Muscle of leg (tissue), 11 donors: ENCODE data around the gene INO80D. TPM values are rescaled to one million over a fixed set of nuclear protein-coding genes. Genes with fewer than 3 reads are reported as not detected.
"Not testable (repeated sequence)": the region's sequence is repeated elsewhere in the genome, so short reads cannot be mapped to it uniquely, and the experiment has no call there.

Experiments
- DNase-seq: peaks from one replicate; pipeline ENCODE4 v3.0.0; 2013
- H3K27ac ChIP-seq: one replicate; pipeline ENCODE4 v1.5.1; 2013; ENCODE audit warnings: mild to moderate bottlenecking, low read length, control low read depth
- H3K27me3 ChIP-seq: one replicate; pipeline ENCODE4 v1.6.1; 2013; ENCODE audit warnings: low read length; ENCODE audit not compliant: control insufficient read depth, insufficient read depth
- H3K36me3 ChIP-seq: one replicate; pipeline ENCODE4 v1.6.1; 2013; ENCODE audit warnings: low read length; ENCODE audit not compliant: control insufficient read depth, insufficient read depth
- H3K4me1 ChIP-seq: one replicate; pipeline ENCODE4 v1.6.1; 2013; ENCODE audit warnings: low read length; ENCODE audit not compliant: control insufficient read depth, insufficient read depth
- H3K4me3 ChIP-seq: one replicate; pipeline ENCODE4 v1.5.1; 2013; ENCODE audit warnings: low read length, control low read depth
- H3K9me3 ChIP-seq: replicated peaks from 2 replicates; pipeline ENCODE4 v1.6.1; 2013; ENCODE audit warnings: low read depth, low read length; ENCODE audit not compliant: control insufficient read depth
- WGBS: methylation state at CpG from one replicate; pipeline ENCODE4 v1.1.5; 2013; ENCODE audit warnings: missing lambda C conversion rate; ENCODE audit not compliant: insufficient coverage; 5-methylcytosine and 5-hydroxymethylcytosine counted together
- polyA plus RNA-seq, 8 donors: library from polyadenylated mRNA; unstranded; fragments of 120-200 nt; gene quantifications; one replicate each; pipeline versions ENCODE4 v1.2.1 to v1.2.3, GENCODE V29; 2013; ENCODE audit warnings: inconsistent platforms in 1 of 8, low replicate concordance in 1 of 8; ENCODE audit not compliant: insufficient read length in 8 of 8, insufficient read depth in 1 of 8
- total RNA-seq: library from RNA; stranded (reverse); fragments of 120-200 nt; gene quantifications from one replicate; pipeline ENCODE4 v1.2.4, GENCODE V29; 2013

Gene INO80D
- total and polyA plus RNA-seq, 9 donors, result 4.6 to 8.8 (median 7.4) TPM

GRCh38 chr2:206001912-206002311 lies 84.1 kb downstream of the INO80D start:
- H3K36me3 ChIP-seq, result peaks cover 33% of the 10 kb centered on the region
- H3K27me3 ChIP-seq, result no peaks in the 10 kb centered on the region
- no peak for DNase-seq
- no peak overlapping the region for H3K27ac ChIP-seq
- no peaks in the 10 kb centered on the region for H3K4me1 ChIP-seq
- H3K9me3 ChIP-seq, result no peaks in the 10 kb centered on the region
- WGBS, result no CpG with 5 or more reads among the region's 5 CpGs
- H3K4me3 ChIP-seq, result no peak overlapping the region

- WGBS, result no CpG with 5 or more reads among the region's 1 CpG
- no peak for DNase-seq
- Histone ChIP-seq H3K9me3 (no peaks in the 10 kb centered on the region), H3K27me3 (no peaks in the 10 kb centered on the region), H3K4me1 (no peaks in the 10 kb centered on the region), H3K36me3 (peaks cover 24% of the 10 kb centered on the region), H3K4me3 (no peak overlapping the region), H3K27ac (no peak overlapping the region)
These were observed 85.2 kb downstream of the INO80D start for GRCh38 chr2:206000776-206001175.

GRCh38 chr2:205998583-205998982 lies 87.4 kb downstream of the INO80D start:
- no peaks in the 10 kb centered on the region for H3K27me3 ChIP-seq
- H3K36me3 ChIP-seq, result peaks cover 6% of the 10 kb centered on the region
- no peak overlapping the region for H3K27ac ChIP-seq
- WGBS, result no CpG with 5 or more reads among the region's 2 CpGs
- H3K4me3 ChIP-seq, result no peak overlapping the region
- no peaks in the 10 kb centered on the region for H3K4me1 ChIP-seq
- DNase-seq, result no peak
- no peaks in the 10 kb centered on the region for H3K9me3 ChIP-seq

DNA sequence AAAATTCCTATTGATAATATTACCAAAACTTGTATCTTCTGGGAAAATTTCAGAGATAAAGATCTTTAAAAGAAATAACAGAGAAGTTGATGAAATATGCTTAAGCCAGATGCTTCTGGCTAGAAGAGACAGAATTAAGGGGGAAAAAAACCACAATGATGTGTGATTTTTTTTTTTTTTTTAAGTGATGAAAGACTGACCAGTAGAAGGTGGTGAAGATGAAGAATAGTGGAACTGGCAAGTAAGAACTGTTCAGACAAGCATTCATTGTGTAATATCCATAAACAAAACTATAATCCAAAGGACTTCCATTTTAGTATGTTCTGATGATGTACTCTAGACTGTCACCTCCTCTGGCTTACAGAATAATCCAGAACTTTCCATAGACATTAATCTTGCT lies 89.8 kb downstream of the INO80D start:
- DNase-seq, result no peak
- no peaks in the 10 kb centered on the region for H3K9me3 ChIP-seq
- H3K4me1 ChIP-seq, result no peaks in the 10 kb centered on the region
- no peak overlapping the region for H3K4me3 ChIP-seq
- H3K27ac ChIP-seq, result no peak overlapping the region
- H3K27me3 ChIP-seq, result no peaks in the 10 kb centered on the region
- H3K36me3 ChIP-seq, result peaks cover 2% of the 10 kb centered on the region

GRCh38 chr2:205995260-205995659 lies 90.7 kb downstream of the INO80D start:
- no peak for DNase-seq
- Histone ChIP-seq H3K4me1 (no peaks in the 10 kb centered on the region), H3K27me3 (no peaks in the 10 kb centered on the region), H3K4me3 (no peak overlapping the region), H3K27ac (no peak overlapping the region), H3K36me3 (peaks cover 2% of the 10 kb centered on the region), H3K9me3 (no peaks in the 10 kb centered on the region)
- no CpG with 5 or more reads among the region's 1 CpG for WGBS

GRCh38 chr2:205994344-205994743 lies 91.6 kb downstream of the INO80D start:
- H3K27me3 ChIP-seq, result no peaks in the 10 kb centered on the region
- no peaks in the 10 kb centered on the region for H3K4me1 ChIP-seq
- H3K4me3 ChIP-seq, result no peak overlapping the region
- peaks cover 2% of the 10 kb centered on the region for H3K36me3 ChIP-seq
- no peak for DNase-seq
- H3K9me3 ChIP-seq, result no peaks in the 10 kb centered on the region
- 40% methylated on average over 1 of the region's 2 CpGs for WGBS
- H3K27ac ChIP-seq, result no peak overlapping the region

DNA sequence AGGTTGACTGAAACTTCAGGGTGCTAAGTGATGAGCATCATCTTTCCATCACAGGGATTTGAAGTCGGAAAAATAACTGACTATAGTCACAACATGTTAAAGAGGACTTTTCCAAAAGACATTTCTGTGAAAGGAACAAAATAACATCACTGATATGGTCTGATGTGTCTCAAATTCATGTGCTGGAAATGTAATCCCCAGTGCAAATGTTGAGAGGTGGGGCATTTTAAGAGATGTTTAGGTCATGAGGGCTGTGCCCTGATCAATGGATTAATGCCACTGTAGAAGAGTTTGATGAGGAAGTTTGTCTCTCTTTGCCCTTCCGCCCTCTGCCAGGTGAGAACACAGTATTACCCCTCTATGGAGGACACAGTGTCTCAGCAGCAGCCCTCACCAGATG lies 95.9 kb downstream of the INO80D start:
- Histone ChIP-seq H3K36me3 (no peaks in the 10 kb centered on the region), H3K27ac (no peak overlapping the region), H3K27me3 (no peaks in the 10 kb centered on the region), H3K4me3 (no peak overlapping the region), H3K4me1 (no peaks in the 10 kb centered on the region), H3K9me3 (no peaks in the 10 kb centered on the region)
- no peak for DNase-seq
- WGBS, result no CpG with 5 or more reads among the region's 2 CpGs

DNA sequence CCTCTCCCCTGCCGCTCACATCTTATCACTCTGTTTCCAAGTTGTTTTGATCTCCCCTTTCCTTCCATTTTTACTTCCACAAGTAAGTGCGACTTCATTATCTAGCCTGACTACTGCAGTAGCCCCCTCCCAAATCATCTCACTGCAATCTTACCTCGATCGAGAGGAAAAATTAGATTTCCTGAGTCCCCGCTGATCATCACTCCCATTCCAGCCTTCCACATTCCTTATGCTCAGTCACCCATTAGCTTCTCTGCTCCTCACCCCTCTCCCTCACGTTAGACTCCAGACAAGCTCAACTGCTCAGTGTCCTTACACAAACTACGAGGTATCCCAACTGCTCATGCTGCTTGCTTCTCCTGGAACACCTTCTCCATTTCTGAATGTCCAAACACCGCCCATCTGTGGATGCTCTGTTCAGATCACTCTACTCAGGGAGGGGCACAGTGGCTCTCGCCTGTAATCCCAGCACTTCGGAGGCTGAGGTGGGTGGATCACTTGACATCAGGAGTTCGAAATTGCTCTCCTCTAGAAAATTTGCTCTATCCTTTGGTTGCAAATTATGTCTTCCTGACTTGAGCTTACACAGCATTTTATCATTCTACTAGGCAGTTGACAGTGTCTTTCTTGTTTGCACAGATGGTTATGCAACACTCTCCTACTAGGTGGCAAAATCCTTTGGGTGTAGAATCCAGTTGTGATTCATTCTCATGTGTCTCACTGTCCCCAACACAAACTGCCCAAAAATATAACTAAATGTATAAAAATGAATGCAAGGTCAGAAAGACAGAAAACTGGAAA lies 96.5 kb downstream of the INO80D start:
- Histone ChIP-seq H3K27ac (no peak overlapping the region), H3K4me3 (no peak overlapping the region), H3K36me3 (no peaks in the 10 kb centered on the region), H3K27me3 (no peaks in the 10 kb centered on the region), H3K4me1 (no peaks in the 10 kb centered on the region), H3K9me3 (no peaks in the 10 kb centered on the region)
- DNase-seq, result no peak
- 90% methylated on average over 8 of the region's 11 CpGs for WGBS

DNA sequence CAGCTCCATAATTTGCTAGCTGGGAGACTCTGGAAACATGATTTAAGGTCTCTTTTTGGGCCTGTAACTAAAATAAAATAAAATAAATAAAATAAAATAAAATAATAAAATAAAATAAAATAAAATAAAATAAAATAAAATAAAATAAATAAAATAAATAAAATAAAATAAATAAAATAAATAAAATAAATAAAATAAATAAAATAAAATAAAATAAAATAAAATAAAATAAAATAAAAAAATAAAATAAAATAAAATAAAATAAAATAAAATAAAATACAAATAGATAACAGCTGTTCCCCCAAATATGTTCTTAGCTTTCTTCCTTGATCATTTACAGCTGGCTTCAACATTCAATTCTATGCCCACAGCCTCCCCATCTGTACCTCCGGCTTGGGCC lies 97.3 kb downstream of the INO80D start:
- not testable (repeated sequence) for H3K27ac ChIP-seq, DNase-seq, H3K36me3 ChIP-seq, H3K4me1 ChIP-seq, H3K4me3 ChIP-seq, H3K27me3 ChIP-seq, H3K9me3 ChIP-seq
- 82% methylated on average over 1 of the region's 1 CpG for WGBS

DNA sequence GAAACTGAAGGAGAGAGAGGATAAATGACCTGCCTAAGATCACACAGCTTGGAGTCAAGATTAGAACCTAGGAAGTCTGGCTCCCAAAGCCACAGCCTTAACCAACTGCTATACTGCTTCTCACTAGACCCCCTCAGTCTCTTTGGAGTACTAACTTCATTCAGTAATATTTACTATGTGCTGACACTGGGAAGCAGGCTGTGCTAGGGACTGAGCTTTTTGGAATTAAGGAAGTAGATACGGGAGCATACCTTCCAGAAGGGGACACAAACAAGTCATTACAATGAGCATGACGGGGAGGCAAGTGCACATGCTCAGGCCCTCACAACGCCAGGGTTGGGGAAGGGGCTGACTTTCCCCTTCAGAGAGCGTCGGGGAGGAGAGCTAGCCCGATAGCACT lies 97.7 kb downstream of the INO80D start:
- no peak overlapping the region for H3K27ac ChIP-seq
- WGBS, result 74% methylated on average over 3 of the region's 6 CpGs
- H3K4me1 ChIP-seq, result no peaks in the 10 kb centered on the region
- H3K9me3 ChIP-seq, result no peaks in the 10 kb centered on the region
- no peaks in the 10 kb centered on the region for H3K27me3 ChIP-seq
- H3K4me3 ChIP-seq, result no peak overlapping the region
- no peaks in the 10 kb centered on the region for H3K36me3 ChIP-seq
- no peak for DNase-seq

DNA sequence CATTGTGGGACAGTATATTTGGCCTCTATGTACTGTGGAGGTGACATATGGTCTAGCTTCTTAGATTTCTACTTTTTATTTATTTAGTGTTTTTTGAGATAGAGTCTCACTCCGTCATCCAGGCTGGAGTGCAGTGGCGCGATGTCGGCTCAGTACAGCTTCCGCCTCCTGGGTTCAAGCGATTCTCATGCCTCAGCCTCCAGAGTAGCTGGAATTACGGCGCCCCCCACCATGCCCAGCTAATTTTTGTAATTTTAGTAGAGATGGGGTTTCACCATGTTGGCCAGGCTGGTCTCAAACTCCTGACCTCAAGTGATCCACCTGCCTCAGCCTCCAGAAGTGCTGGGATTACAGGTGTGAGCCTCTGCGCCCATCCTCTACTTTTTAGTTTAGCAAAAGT lies 99.6 kb downstream of the INO80D start:
- not testable (repeated sequence) for H3K4me1 ChIP-seq, H3K27me3 ChIP-seq, H3K27ac ChIP-seq, H3K36me3 ChIP-seq, DNase-seq, H3K4me3 ChIP-seq, H3K9me3 ChIP-seq
- 100% methylated on average over 4 of the region's 9 CpGs for WGBS
